PC-3 (cell line): ENCODE results near the gene IRX5. TPM values are rescaled to one million over a fixed set of nuclear protein-coding genes. Genes with fewer than 3 reads are reported as not detected.

ENCODE experiments used
- ATAC-seq: fragments of 200-7000 bp; cut with Tn5 transposase; 2 replicates; pipeline ENCODE4 v1.9.1; 2020; ENCODE audit warnings: mild to moderate bottlenecking, moderate library complexity
- BruUV-seq: library from RNA; stranded (reverse); fragments of 400-500 nt; replicated peaks from 2 replicates; lab custom pipeline; 2021; lab: Mats Ljungman, UMichigan
- CTCF ChIA-PET: fragments of 300-600 bp; sonication (Branson Sonifier 250); formaldehyde crosslinking; loops from one replicate; lab custom pipeline; 2022; ENCODE audit warnings: antibody characterized with exemption; lab: Charles Lee
- POLR2A ChIA-PET: fragments of 300-600 bp; sonication (Branson Sonifier 250); formaldehyde crosslinking; loops from one replicate; lab custom pipeline; 2022; ENCODE audit warnings: antibody characterized with exemption; ENCODE audit not compliant: unreplicated experiment; lab: Charles Lee
- DNase-seq: peaks from one replicate; pipeline ENCODE4 v3.0.0-alpha.2; 2015
- H2AFZ ChIP-seq: fragments of 300-600 bp; sonication (generic); 2 replicates; pipeline ENCODE4 v1.6.0; 2016; ENCODE audit warnings: antibody characterized with exemption, low read length
- H3F3A ChIP-seq: fragments of 300-600 bp; sonication (generic); one replicate; pipeline ENCODE4 v1.6.0; 2017; ENCODE audit warnings: antibody characterized with exemption, low read length, control low read depth, mild to moderate bottlenecking; ENCODE audit not compliant: unreplicated experiment
- H3K27ac ChIP-seq: fragments of 300-600 bp; sonication (generic); 2 replicates; pipeline ENCODE4 v1.5.1; 2016; ENCODE audit warnings: mild to moderate bottlenecking, low read length
- H3K27me3 ChIP-seq: fragments of 300-600 bp; sonication (generic); 2 replicates; pipeline ENCODE4 v1.6.1; 2016; ENCODE audit warnings: low read length, mixed read lengths
- H3K36me3 ChIP-seq: fragments of 300-600 bp; sonication (generic); 2 replicates; pipeline ENCODE4 v1.6.1; 2016; ENCODE audit warnings: low read depth, mixed run types, low read length, mixed read lengths
- H3K4me1 ChIP-seq: fragments of 300-600 bp; sonication (generic); 2 replicates; pipeline ENCODE4 v1.5.1; 2016; ENCODE audit warnings: low read length; ENCODE audit not compliant: insufficient read depth
- H3K4me2 ChIP-seq: fragments of 300-600 bp; sonication (generic); 2 replicates; pipeline ENCODE4 v1.6.0; 2016; ENCODE audit warnings: low read length
- H3K4me3 ChIP-seq: fragments of 300-600 bp; sonication (generic); 2 replicates; pipeline ENCODE4 v1.5.1; 2016; ENCODE audit warnings: mild to moderate bottlenecking, low read length, mixed read lengths
- H3K79me2 ChIP-seq: fragments of 300-600 bp; sonication (generic); 2 replicates; pipeline ENCODE4 v1.6.1; 2017; ENCODE audit warnings: low read length, mixed read lengths
- H3K9ac ChIP-seq: fragments of 300-600 bp; sonication (generic); 2 replicates; pipeline ENCODE4 v1.6.0; 2016; ENCODE audit warnings: mild to moderate bottlenecking, low read length
- H3K9me2 ChIP-seq: fragments of 300-600 bp; sonication (generic); replicated peaks from 2 replicates; pipeline ENCODE4 v1.6.1; 2016; ENCODE audit warnings: mixed run types, low read length, mixed read lengths
- H3K9me3 ChIP-seq: fragments of 300-600 bp; sonication (generic); 2 replicates; pipeline ENCODE4 v1.6.1; 2016; ENCODE audit warnings: low read length, mixed read lengths
- H4K20me1 ChIP-seq: fragments of 300-600 bp; sonication (generic); 2 replicates; pipeline ENCODE4 v1.6.1; 2016; ENCODE audit warnings: low read length, mixed read lengths
- CTCF ChIP-seq: fragments of 300-600 bp; sonication (generic); conservative IDR thresholded peaks from 2 replicates; pipeline ENCODE4 v1.5.1; 2017; ENCODE audit warnings: antibody characterized with exemption, low read depth, mild to moderate bottlenecking, low read length
- EZH2 ChIP-seq: fragments of 300-600 bp; sonication (generic); IDR thresholded peaks from one replicate; pipeline ENCODE4 v1.6.1; 2017; ENCODE audit warnings: antibody characterized with exemption, mild to moderate bottlenecking, low read length; ENCODE audit not compliant: unreplicated experiment
- EZH2phosphoT487 ChIP-seq: fragments of 300-600 bp; sonication (generic); IDR thresholded peaks from 2 replicates; pipeline ENCODE4 v1.6.1; 2018; ENCODE audit warnings: mild to moderate bottlenecking, antibody characterized with exemption, low read length, borderline replicate concordance
- intact Hi-C: fragments of 100-400 bp; cut with micrococcal nuclease; formaldehyde crosslinking; loops from 2 replicates; pipeline ENCODE4 v1.9.0; 2023
- total RNA-seq: library from RNA; depleted of rRNA; stranded (reverse); fragments of >200 nt; gene quantifications from 2 replicates; pipeline ENCODE4 v1.2.3, GENCODE V29; 2014

The IRX5 gene
- total RNA-seq, 1 experiment from 2014 or later, result 0.22 TPM

GRCh38 chr16:54912720-54913119 lies 17.9 kb upstream of the IRX5 start:
- DNase-seq, result no peak
- Histone ChIP-seq H3K27me3 (no peaks in the 10 kb centered on the region), H3K9me3 (no peaks in the 10 kb centered on the region), H3K9me2 (no peaks in the 10 kb centered on the region), H3K79me2 (no peaks in the 10 kb centered on the region), H2AFZ (no peak overlapping the region), H3K9ac (no peak overlapping the region), H3K4me3 (no peak overlapping the region), H3K4me2 (no peak overlapping the region), H3K4me1 (no peaks in the 10 kb centered on the region), H3F3A (no peaks in the 10 kb centered on the region), H3K27ac (no peak overlapping the region), H4K20me1 (no peaks in the 10 kb centered on the region), H3K36me3 (no peaks in the 10 kb centered on the region)
- no TSS peak for BruUV-seq
- intact Hi-C loops, result no loop called here
- no peak for ATAC-seq
- TF ChIP-seq EZH2phosphoT487, result no peak
- TF ChIP-seq EZH2, result no peak
- no peak for TF ChIP-seq CTCF
- ChIA-PET POLR2A (no interaction called here), CTCF (no interaction called here)

GRCh38 chr16:54921206-54921824 lies 9.3 kb upstream of the IRX5 start:
- H3K4me2 ChIP-seq, result no peak overlapping the region
- no peaks in the 10 kb centered on the region for H3K4me1 ChIP-seq
- H3K36me3 ChIP-seq, result no peaks in the 10 kb centered on the region
- intact Hi-C loops, result no loop called here
- no peak for TF ChIP-seq CTCF
- TF ChIP-seq EZH2, result no peak
- no peak for TF ChIP-seq EZH2phosphoT487
- POLR2A ChIA-PET, result no interaction called here
- H3K27ac ChIP-seq, result no peak overlapping the region
- H3K27me3 ChIP-seq, result peaks cover 10% of the 10 kb centered on the region; the same call in 1 of the 2 replicates
- no peaks in the 10 kb centered on the region for H3K9me2 ChIP-seq
- no peak for DNase-seq
- H3K9ac ChIP-seq, result no peak overlapping the region
- no peaks in the 10 kb centered on the region for H4K20me1 ChIP-seq
- H3K4me3 ChIP-seq, result no peak overlapping the region
- BruUV-seq, result no TSS peak
- H3F3A ChIP-seq, result no peaks in the 10 kb centered on the region
- no peaks in the 10 kb centered on the region for H3K9me3 ChIP-seq
- no peak for ATAC-seq
- CTCF ChIA-PET, result no interaction called here
- no peak overlapping the region for H2AFZ ChIP-seq
- no peaks in the 10 kb centered on the region for H3K79me2 ChIP-seq

- H3K9ac ChIP-seq, result no peak overlapping the region
- H3K9me3 ChIP-seq, result no peaks in the 10 kb centered on the region
- POLR2A ChIA-PET, result no interaction called here
- H2AFZ ChIP-seq, result no peak overlapping the region
- TF ChIP-seq EZH2phosphoT487 (no peak), EZH2 (no peak), CTCF (no peak)
- no peaks in the 10 kb centered on the region for H3K36me3 ChIP-seq
- CTCF ChIA-PET, result no interaction called here
- no peak overlapping the region for H3K4me3 ChIP-seq
- H3K9me2 ChIP-seq, result no peaks in the 10 kb centered on the region
- peaks cover 27% of the 10 kb centered on the region for H3K27me3 ChIP-seq
- no peaks in the 10 kb centered on the region for H3K4me1 ChIP-seq
- no peaks in the 10 kb centered on the region for H4K20me1 ChIP-seq
- H3K4me2 ChIP-seq, result no peak overlapping the region
- no peak for ATAC-seq
- no peak for DNase-seq
- H3F3A ChIP-seq, result no peaks in the 10 kb centered on the region
- BruUV-seq, result no TSS peak
- H3K79me2 ChIP-seq, result no peaks in the 10 kb centered on the region
- H3K27ac ChIP-seq, result no peak overlapping the region
- intact Hi-C loops, result no loop called here
Measured at GRCh38 chr16:54923055-54923473, 7.6 kb upstream of the IRX5 start.
